Measurements from ENCODE around the gene GORASP2. TPM values are rescaled to one million over a fixed set of nuclear protein-coding genes. Genes with fewer than 3 reads are reported as not detected.

Gene GORASP2
- total and polyA plus RNA-seq, 2 donors from 2014 or later: 40.4 to 70.4 TPM

DNA sequence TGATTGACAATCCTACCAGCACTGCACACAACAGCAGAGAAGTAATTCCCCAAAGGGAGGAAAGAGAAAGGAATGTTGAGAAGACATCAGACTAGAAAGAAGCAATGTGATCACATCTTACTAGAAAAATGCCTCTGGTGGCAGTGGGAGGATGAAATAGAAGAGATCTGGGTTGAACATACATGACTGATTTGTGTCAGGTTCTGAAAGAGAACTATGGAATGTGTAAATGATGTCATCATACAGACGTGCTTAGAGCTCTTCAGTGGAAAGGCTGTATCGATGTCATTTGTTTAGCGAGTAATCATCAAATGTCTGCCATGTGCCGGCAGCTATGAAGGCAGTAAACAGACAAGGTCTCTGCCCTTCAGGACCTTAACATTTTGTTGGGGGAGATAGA lies 24.9 kb downstream of the GORASP2 start:
- H3K27me3 ChIP-seq (ENCODE audit: control insufficient read depth, insufficient read depth, low read length): no peaks in the 10 kb centered on the region
- H3K27ac ChIP-seq (ENCODE audit: low read depth in 2 of 2, low read length in 2 of 2): no peak overlapping the region
- H3K9me3 ChIP-seq (ENCODE audit: control insufficient read depth in 2 of 3, insufficient read depth in 1 of 3, low read length in 3 of 3): no peaks in the 10 kb centered on the region
- no peak for DNase-seq
- peaks cover 12 to 54% (median 39%) of the 10 kb centered on the region in 3 donors for H3K36me3 ChIP-seq (ENCODE audit: control insufficient read depth in 2 of 3, insufficient read depth in 3 of 3, low read length in 3 of 3)
- H3K4me3 ChIP-seq (ENCODE audit: low read length in 3 of 3): no peak overlapping the region
- no peak overlapping the region for H3K9ac ChIP-seq (ENCODE audit: low read length in 3 of 3)
- no peak for FAIRE-seq
- TF ChIP-seq, protein P1, sequence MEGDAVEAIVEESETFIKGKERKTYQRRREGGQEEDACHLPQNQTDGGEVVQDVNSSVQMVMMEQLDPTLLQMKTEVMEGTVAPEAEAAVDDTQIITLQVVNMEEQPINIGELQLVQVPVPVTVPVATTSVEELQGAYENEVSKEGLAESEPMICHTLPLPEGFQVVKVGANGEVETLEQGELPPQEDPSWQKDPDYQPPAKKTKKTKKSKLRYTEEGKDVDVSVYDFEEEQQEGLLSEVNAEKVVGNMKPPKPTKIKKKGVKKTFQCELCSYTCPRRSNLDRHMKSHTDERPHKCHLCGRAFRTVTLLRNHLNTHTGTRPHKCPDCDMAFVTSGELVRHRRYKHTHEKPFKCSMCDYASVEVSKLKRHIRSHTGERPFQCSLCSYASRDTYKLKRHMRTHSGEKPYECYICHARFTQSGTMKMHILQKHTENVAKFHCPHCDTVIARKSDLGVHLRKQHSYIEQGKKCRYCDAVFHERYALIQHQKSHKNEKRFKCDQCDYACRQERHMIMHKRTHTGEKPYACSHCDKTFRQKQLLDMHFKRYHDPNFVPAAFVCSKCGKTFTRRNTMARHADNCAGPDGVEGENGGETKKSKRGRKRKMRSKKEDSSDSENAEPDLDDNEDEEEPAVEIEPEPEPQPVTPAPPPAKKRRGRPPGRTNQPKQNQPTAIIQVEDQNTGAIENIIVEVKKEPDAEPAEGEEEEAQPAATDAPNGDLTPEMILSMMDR (IDR thresholded peaks at IDR 0.05; ENCODE audit: borderline replicate concordance, extremely low read depth, insufficient read depth): no peak
- intact Hi-C loops (cut with DNase I): no loop called here
- H3K4me1 ChIP-seq (ENCODE audit: control insufficient read depth in 2 of 3, insufficient read depth in 2 of 3, low read depth in 1 of 3, low read length in 3 of 3): no peaks in the 10 kb centered on the region

DNA sequence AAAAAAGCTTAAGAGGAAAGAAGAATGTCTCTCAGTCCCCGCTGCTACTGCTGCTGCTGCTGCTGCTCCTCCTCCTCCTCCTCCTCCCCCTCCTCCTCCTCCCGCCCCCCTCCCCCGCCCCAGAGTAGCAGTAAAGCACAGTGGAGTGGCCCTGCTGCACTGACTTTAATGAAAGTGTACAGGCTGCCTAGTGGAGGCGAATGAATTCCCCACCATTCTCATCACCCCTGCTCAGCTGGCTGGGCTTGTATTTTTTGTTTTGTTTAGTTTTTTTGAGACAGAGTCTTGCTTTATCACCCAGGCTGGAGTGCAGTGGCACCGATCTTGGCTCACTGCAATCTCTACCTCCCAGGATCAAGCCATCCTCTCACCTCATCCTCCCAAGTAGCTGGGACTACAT lies 34.3 kb downstream of the GORASP2 start:
- intact Hi-C loops (cut with DNase I): no loop called here
- Histone ChIP-seq H3K9ac (ENCODE audit: low read length in 3 of 3) (no peak overlapping the region), H3K36me3 (ENCODE audit: control insufficient read depth in 2 of 3, insufficient read depth in 3 of 3, low read length in 3 of 3) (peaks cover 9 to 55% (median 28%) of the 10 kb centered on the region in 3 donors), H3K27me3 (ENCODE audit: control insufficient read depth, insufficient read depth, low read length) (no peaks in the 10 kb centered on the region), H3K4me3 (ENCODE audit: low read length in 3 of 3) (no peak overlapping the region), H3K4me1 (ENCODE audit: control insufficient read depth in 2 of 3, insufficient read depth in 2 of 3, low read depth in 1 of 3, low read length in 3 of 3) (no peaks in the 10 kb centered on the region), H3K9me3 (ENCODE audit: control insufficient read depth in 2 of 3, insufficient read depth in 1 of 3, low read length in 3 of 3) (no peaks in the 10 kb centered on the region), H3K27ac (ENCODE audit: low read depth in 2 of 2, low read length in 2 of 2) (no peak overlapping the region)
- no peak for DNase-seq
- FAIRE-seq: no peak
- TF ChIP-seq, protein P1 (IDR thresholded peaks at IDR 0.05; ENCODE audit: borderline replicate concordance, extremely low read depth, insufficient read depth): no peak

- no peaks in the 10 kb centered on the region for H3K9me3 ChIP-seq (ENCODE audit: control insufficient read depth in 2 of 3, insufficient read depth in 1 of 3, low read length in 3 of 3)
- H3K4me1 ChIP-seq (ENCODE audit: control insufficient read depth in 2 of 3, insufficient read depth in 2 of 3, low read depth in 1 of 3, low read length in 3 of 3): no peaks in the 10 kb centered on the region
- no peak overlapping the region for H3K27ac ChIP-seq (ENCODE audit: low read depth in 2 of 2, low read length in 2 of 2)
- no peaks in the 10 kb centered on the region for H3K27me3 ChIP-seq (ENCODE audit: control insufficient read depth, insufficient read depth, low read length)
- FAIRE-seq (no peak), DNase-seq (peak in 2 of 5 donors; percentile 8 to 29)
- no peak overlapping the region for H3K9ac ChIP-seq (ENCODE audit: low read length in 3 of 3)
- intact Hi-C loops (cut with DNase I): no loop called here
- peaks cover 9 to 53% (median 28%) of the 10 kb centered on the region in 3 donors for H3K36me3 ChIP-seq (ENCODE audit: control insufficient read depth in 2 of 3, insufficient read depth in 3 of 3, low read length in 3 of 3)
- TF ChIP-seq, protein P1 (IDR thresholded peaks at IDR 0.05; ENCODE audit: borderline replicate concordance, extremely low read depth, insufficient read depth): no peak
- no peak overlapping the region for H3K4me3 ChIP-seq (ENCODE audit: low read length in 3 of 3)
These were observed 36.6 kb downstream of the GORASP2 start for GRCh38 chr2:170965446-170966225.

Measured in kidney (tissue), 14 donors.